SU-DHL-6 (cell line): ENCODE data around the gene OLIG2.

Source experiments
- H2AFZ ChIP-seq: fragments of 200-600 bp; sonication (generic); 2 replicates; pipeline ENCODE4 v1.6.1; 2014; ENCODE audit warnings: low read depth, mild to moderate bottlenecking, moderate library complexity, mixed read lengths, antibody characterized with exemption, low read length; ENCODE audit not compliant: severe bottlenecking
- H3F3A ChIP-seq: fragments of 200-600 bp; shearing (Covaris generic); 2 replicates; pipeline ENCODE4 v1.6.0; 2016; ENCODE audit warnings: antibody characterized with exemption, mild to moderate bottlenecking; ENCODE audit not compliant: insufficient read depth
- H3K27ac ChIP-seq: fragments of 200-600 bp; sonication (generic); 2 replicates; pipeline ENCODE4 v1.5.1; 2016; ENCODE audit warnings: low read depth, mild to moderate bottlenecking, low read length, moderate library complexity, mixed read lengths
- H3K27me3 ChIP-seq: fragments of 200-600 bp; sonication (generic), shearing (Covaris generic); 2 replicates; pipeline ENCODE4 v1.6.0; 2014; ENCODE audit warnings: mild to moderate bottlenecking, low read length
- H3K36me3 ChIP-seq: fragments of 200-600 bp; sonication (generic); 2 replicates; pipeline ENCODE4 v1.6.1; 2014; ENCODE audit warnings: mild to moderate bottlenecking, low read length, mixed read lengths
- H3K4me2 ChIP-seq: fragments of 300-600, 200-600 bp; shearing (Covaris generic), sonication (generic); 2 replicates; pipeline ENCODE4 v1.6.0; 2014; ENCODE audit warnings: low read length, low read depth, mild to moderate bottlenecking; ENCODE audit not compliant: poor library complexity, severe bottlenecking
- H3K4me3 ChIP-seq: fragments of 200-600 bp; sonication (generic); 2 replicates; pipeline ENCODE4 v1.5.1; 2014; ENCODE audit warnings: antibody characterized with exemption, low read length, mild to moderate bottlenecking, mixed read lengths; ENCODE audit not compliant: insufficient read depth, poor library complexity, severe bottlenecking
- H3K79me2 ChIP-seq: fragments of 200-600 bp; sonication (generic); 2 replicates; pipeline ENCODE4 v1.6.1; 2014; ENCODE audit warnings: mild to moderate bottlenecking, low read length, moderate library complexity; ENCODE audit not compliant: insufficient read depth
- H3K9ac ChIP-seq: fragments of 200-600 bp; sonication (generic); 2 replicates; pipeline ENCODE4 v1.7.0; 2014; ENCODE audit warnings: mild to moderate bottlenecking, low read length
- H3K9me2 ChIP-seq: fragments of 200-600 bp; sonication (generic); replicated peaks from 2 replicates; pipeline ENCODE4 v1.6.1; 2014; ENCODE audit warnings: low read length; ENCODE audit not compliant: insufficient read depth
- H3K9me3 ChIP-seq: fragments of 200-600 bp; sonication (generic); 2 replicates; pipeline ENCODE4 v1.6.1; 2014; ENCODE audit warnings: low read length, mixed read lengths; ENCODE audit not compliant: insufficient read depth
- H4K20me1 ChIP-seq: fragments of 200-600 bp; sonication (generic); 2 replicates; pipeline ENCODE4 v1.6.1; 2014; ENCODE audit warnings: low read depth, mild to moderate bottlenecking, antibody characterized with exemption, low read length, moderate library complexity, mixed read lengths
- CTCF ChIP-seq: fragments of 200-600 bp; sonication (generic); IDR thresholded peaks from one replicate; pipeline ENCODE4 v1.5.1; 2017; ENCODE audit warnings: antibody characterized with exemption, mild to moderate bottlenecking, low read length, moderate library complexity; ENCODE audit not compliant: insufficient read depth, poor library complexity, severe bottlenecking
- EZH2phosphoT487 ChIP-seq: fragments of 200-600 bp; sonication (generic), shearing (Covaris generic); conservative IDR thresholded peaks from 2 replicates; pipeline ENCODE4 v1.6.1; 2018; ENCODE audit warnings: mild to moderate bottlenecking, antibody characterized with exemption, low read length, moderate library complexity, mixed read lengths

Gene OLIG2

GRCh38 chr21:33028773-33029384 lies 3.1 kb downstream of the OLIG2 start:
- no peaks in the 10 kb centered on the region for H3K36me3 ChIP-seq
- no peak overlapping the region for H3K4me2 ChIP-seq
- H3K9ac ChIP-seq: no peak overlapping the region
- no peaks in the 10 kb centered on the region for H3K9me2 ChIP-seq
- TF ChIP-seq CTCF: no peak
- no peak for TF ChIP-seq EZH2phosphoT487
- no peaks in the 10 kb centered on the region for H3K9me3 ChIP-seq
- H4K20me1 ChIP-seq: no peaks in the 10 kb centered on the region
- H3K27ac ChIP-seq: no peak overlapping the region
- no peaks in the 10 kb centered on the region for H3K27me3 ChIP-seq
- H3K4me3 ChIP-seq: no peak overlapping the region
- H3F3A ChIP-seq: no peaks in the 10 kb centered on the region
- no peaks in the 10 kb centered on the region for H3K79me2 ChIP-seq
- H2AFZ ChIP-seq: no peak overlapping the region

GRCh38 chr21:33029385-33029921 lies 3.7 kb downstream of the OLIG2 start:
- Histone ChIP-seq H3F3A (no peaks in the 10 kb centered on the region), H3K4me3 (no peak overlapping the region), H3K27me3 (no peaks in the 10 kb centered on the region), H3K9me2 (no peaks in the 10 kb centered on the region), H4K20me1 (no peaks in the 10 kb centered on the region), H3K36me3 (no peaks in the 10 kb centered on the region), H3K27ac (no peak overlapping the region), H3K9me3 (no peaks in the 10 kb centered on the region), H3K4me2 (no peak overlapping the region), H3K9ac (no peak overlapping the region), H2AFZ (no peak overlapping the region), H3K79me2 (no peaks in the 10 kb centered on the region)
- TF ChIP-seq CTCF: no peak
- no peak for TF ChIP-seq EZH2phosphoT487

- Histone ChIP-seq H4K20me1 (no peaks in the 10 kb centered on the region), H3K9ac (no peak overlapping the region), H3K27me3 (no peaks in the 10 kb centered on the region), H2AFZ (no peak overlapping the region), H3K4me2 (no peak overlapping the region), H3K9me2 (no peaks in the 10 kb centered on the region), H3F3A (no peaks in the 10 kb centered on the region), H3K79me2 (no peaks in the 10 kb centered on the region), H3K4me3 (no peak overlapping the region), H3K36me3 (no peaks in the 10 kb centered on the region), H3K27ac (no peak overlapping the region), H3K9me3 (no peaks in the 10 kb centered on the region)
- TF ChIP-seq EZH2phosphoT487 (no peak), CTCF (no peak)
Measured at GRCh38 chr21:33029975-33030461, 4.3 kb downstream of the OLIG2 start.
